ENCODE measurements around the gene PHKA1.
"Not testable (repeated sequence)": the region's sequence is repeated elsewhere in the genome, so short reads cannot be mapped to it uniquely, and the experiment has no call there.

PHKA1 gene

DNA sequence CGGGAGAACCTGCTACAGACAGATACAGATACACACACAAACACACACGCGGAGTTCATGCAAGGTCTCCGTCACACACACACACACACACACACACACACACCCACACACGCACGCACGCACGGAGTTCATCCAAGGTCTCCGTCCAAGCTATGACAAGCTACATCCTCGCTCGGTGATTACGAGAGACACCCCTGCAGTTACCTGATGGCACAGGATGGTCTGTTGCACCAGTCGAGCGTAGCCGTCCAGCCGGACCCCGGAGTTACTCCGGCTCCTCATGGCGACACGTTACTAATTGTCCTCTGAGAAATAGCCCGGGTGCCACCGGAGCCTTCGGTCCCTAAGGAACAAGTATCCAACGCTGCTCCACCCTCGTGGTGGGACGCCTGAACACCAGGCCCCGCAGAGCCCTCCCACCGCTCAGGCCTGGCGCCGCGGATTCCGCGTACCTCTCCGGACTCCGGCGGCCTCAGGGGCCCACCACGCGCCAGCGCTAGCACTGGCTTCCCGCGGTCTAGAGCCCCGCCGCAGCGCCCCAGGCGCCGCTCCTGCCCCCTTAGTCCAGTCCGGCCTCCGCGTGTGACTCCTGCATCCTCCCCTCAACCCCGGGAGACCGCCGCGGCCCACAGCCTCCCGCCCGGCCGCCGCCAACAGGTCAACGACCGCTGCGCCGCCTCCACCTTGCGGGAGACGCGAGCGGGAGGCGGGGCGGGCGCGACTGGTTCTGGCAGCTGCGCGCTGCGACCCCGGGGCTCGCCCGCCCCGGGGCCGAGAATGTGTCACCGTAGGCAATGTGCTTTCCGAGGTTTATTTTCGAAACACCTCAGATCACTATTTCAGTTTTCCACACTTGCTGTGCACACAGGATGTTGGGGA lies at the start of gene PHKA1:
Gene PHKA1, minus strand, starts transcription at position 708 of the 879 bp plus-strand sequence. Its CDS starts 426 bp downstream, at position 282.
- DNase-seq, result peak; percentile 16 to 84 (median 74)

DNA sequence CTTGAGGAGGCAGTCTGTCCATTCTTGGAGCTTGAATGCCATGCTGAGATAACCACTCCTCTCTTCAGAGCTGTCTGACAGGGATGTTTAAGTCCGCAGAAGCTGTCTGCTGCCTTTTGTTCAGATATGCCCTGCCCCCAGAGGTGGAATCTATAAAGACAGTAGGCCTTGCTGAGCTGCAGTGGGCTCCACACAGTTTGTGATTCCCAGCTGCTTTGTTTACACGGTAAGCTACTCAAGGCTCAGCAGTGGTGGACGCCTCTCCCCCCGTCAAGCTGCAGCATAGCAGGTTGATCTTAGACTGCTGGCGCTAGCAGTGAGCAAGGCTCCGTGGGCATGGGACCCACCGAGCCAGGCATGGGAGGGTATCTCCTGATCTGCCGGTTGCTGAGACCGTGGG lies 46.3 kb upstream of the PHKA1 start:
- DNase-seq, result not testable (repeated sequence)

DNA sequence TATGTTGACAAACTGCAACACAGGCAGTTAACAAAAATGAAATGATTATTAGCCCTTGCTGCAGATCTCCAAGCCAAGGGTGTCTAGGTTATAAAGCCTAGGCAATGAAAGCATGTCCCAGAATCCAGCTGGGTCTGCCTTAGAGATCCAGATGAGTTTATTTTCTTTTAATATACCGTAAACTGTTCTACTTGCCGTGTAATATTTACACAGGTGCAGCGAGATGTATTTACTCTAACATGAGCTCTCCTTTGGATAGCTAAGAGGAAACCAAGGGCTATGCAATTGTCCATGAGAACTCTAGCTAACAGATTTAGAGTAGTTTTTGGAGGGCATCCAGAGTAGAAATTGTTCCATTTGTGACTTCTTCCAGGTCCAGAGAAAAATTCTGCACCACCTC lies 34.4 kb upstream of the PHKA1 start:
- not testable (repeated sequence) for DNase-seq

DNA sequence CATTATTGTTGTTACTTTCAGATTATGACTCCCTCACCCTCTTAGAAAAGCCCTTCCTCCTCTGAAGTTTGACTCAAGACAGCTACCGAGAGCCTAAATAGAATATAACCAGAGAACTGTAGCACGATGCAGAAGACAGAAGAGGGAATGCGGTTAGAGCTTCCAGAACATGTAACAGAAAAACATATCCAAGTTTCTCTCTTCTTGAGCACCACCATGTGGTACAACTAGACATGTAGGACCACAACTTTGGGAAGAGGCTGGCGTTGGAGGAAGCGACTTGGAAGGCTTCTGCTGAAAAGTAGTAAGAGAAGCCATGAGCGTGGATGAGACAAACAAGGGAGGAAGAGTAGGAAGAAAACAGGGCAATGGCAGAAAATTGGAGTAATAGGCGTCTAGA lies 31.4 kb upstream of the PHKA1 start:
- DNase-seq, result not testable (repeated sequence)

DNA sequence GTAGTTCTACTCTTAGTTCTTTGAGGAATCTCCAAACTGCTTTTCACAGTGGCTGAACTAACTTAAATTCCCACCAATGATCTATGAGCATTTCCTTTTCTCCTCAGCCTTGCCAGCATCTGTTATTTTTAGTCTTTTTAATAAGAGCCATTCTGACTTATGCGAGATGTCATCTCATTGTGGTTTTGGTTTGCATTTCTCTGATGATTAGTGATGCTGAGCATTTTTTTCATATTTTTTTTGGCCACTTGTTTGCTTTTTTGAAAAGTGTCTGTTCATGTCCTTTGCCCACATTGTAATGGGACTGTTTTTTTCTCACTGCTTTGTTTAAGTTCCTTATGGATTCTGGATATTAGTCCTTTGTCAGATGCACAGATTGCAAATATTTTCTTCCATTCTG lies 21.5 kb upstream of the PHKA1 start:
- no peak for DNase-seq

DNA sequence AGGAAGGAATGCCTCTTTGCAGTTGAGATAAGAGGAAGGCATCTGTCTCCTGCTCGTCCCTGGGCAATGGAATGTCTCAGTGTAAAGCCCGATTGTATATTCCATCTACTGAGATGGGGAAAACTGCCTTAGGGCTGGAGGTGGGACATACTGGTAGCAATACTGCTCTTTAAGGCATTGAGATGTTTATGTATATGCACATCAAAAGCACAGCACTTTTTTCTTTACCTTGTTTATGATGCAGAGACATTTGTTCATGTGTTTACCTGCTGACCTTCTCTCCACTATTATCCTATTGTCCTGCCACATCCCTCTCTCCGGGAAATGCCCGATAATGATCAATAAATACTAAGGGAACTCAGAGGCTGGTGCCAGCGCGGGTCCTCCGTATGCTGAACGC lies 19.5 kb upstream of the PHKA1 start:
- not testable (repeated sequence) for DNase-seq

DNA sequence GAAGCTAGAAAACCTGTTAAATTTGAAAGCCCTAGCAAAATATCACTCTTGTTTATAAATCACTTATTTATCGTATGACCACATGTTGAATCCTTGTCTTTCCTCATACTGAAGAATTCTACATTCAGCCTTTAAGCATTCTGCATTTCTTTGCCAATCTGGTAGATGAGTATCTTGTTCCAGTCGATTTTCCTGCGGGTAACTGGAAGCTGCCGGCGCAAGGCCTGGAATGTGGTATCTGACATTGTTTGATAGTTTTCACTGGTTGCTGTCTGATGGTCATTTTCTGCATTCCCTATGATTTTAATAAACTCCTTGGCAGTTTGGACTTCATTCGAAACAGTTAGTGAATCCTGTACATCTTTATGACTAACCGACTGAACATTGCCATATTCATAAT lies 13.7 kb upstream of the PHKA1 start:
- no peak for DNase-seq

DNA sequence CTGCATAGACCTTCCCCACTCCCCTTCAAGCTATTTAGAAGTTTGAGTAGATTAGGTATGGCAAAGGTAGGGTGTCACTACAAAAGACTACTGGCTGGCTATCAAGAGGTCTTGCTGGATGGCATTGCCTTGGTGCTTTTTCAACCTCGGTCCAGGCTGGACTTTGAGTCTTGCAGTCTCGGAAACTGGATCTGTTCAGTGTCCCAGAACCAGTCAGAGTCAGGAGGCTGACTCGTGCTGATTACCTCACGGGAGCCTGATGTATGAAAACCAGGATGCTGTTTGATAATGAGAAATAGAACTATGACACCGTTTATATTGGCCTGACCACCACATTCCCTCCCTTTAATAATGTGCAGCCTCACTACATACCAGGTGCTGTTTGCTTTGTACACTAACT lies 2.7 kb upstream of the PHKA1 start:
- no peak for DNase-seq

DNA sequence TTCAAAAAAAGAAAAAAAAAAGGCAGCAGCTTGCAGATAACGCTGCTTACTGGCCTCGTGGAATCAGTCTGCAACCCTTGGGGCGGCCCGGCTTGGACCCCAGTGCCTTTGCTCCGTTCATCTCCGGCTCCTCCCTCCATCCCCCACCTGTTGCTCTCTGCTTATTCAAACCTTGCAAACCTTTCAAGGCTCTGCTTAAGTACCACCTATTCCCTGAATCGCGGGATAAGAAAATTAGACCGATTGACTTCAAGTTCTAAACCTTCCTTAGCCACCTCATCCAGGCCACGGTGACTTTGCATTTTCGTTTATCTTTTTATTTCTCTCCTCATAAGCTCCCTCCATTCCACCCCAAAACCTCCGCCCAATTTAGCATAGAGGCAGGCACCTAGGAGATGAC lies 1.4 kb upstream of the PHKA1 start:
- DNase-seq, result no peak

DNA sequence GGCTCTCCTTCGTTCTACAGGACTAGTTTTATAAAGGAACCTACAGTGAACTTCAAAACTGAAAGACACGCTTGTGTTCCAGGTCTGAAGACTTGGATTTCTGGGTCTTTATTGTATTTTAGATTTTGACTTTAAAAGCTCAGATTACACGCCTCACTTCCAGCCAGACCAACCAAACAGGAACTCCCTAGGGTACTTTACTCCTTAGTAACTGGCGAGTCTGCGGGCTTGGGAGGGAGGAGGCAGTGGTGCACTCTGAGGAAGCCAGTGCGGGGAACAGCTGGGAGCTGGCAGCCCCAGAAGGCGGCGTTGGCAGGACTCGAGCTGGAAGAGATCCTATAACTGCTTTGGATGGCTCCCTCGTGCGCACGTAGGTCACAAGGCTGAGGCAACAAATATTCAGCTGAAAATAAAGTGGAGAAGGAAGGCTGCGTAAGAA lies 391 bp upstream of the PHKA1 start:
- peak; percentile 39 to 84 (median 72) for DNase-seq

DNA sequence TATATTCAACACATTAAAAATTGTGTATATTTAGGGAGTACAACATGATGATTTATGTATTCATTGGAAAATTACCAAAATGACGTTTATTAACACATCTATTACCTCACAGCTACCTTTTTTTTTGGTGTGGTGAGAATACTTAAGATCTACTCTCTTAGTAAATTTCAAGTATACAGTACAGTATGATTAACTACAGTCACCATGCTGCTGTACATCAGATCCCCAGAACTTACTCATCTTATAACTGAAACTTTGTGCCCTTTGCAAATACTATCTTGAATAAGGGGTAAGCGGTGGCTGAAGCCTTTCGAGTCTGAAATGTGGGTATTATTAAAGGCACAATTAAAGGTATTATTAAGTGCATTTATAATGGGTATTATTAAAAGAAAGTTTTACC lies 976 bp downstream of the PHKA1 start:
- peak in 1 of 3 experiments; percentile 41 for DNase-seq

DNA sequence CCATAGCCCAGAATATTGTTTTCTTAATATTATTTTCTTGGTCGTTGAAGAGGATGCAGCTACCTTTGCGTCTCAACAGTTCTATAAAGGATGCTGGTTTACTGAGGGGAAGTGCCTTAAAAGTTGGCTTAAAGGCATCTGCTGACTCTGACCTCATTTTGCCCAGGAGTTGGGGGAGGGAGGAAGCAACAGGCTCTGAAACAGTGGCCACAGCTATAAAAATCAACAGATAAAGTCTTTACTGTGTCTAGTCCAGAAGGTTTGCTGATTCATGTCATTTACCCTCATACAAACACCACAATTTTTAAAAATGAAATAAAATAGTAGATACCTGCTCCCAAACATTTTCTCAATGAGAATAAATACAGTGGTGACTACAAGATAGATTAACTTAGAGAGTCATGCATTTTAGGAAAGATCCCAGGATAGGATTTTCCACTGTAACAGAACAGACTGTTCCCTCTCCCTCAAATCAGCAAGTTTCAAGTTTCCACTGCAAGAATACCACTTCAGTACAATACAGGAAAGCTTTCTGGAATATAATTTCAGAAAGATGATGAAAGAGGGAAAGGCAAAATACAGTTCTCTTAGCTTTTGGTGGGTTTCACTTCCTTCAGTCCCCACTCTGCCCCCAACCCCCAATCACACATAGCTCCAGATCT lies 1.9 kb downstream of the PHKA1 start:
- no peak for DNase-seq

DNA sequence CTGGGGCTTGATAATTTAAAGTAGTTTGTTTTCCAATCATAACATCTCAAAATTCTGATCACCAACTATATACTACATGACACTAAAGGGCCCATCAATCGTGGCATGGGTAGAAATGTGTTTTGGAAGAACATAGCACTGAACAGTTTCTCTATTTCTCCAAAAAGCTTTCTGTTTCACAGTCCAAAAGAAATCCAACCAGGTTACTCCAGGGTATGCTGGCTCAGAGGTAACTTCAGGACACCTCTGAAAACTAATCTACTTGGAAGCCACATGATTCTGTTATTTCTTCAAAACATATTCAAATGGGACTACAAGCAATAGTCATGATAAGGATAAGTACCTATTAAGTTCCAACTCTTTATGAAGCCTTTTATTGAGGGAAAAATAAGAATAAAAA lies 8.3 kb downstream of the PHKA1 start:
- DNase-seq, result no peak

DNA sequence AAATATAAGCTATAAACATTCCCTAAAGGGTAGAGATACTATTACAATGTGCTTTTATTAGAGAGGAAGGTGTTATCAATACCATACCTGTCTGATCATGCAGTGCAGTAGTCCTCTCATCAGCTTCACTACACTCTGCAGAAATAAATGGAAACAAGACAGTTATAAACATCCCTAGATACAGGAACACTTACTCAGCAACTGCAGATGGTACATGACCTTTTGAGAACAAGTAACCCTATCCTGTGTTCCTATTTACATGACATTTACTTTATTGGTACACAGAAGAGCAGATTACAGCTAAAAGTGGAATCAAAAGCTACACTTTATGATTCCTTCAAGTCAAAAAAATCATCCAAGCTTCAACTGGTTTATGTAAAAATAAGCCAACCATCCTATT lies 9.0 kb downstream of the PHKA1 start:
- no peak for DNase-seq

DNA sequence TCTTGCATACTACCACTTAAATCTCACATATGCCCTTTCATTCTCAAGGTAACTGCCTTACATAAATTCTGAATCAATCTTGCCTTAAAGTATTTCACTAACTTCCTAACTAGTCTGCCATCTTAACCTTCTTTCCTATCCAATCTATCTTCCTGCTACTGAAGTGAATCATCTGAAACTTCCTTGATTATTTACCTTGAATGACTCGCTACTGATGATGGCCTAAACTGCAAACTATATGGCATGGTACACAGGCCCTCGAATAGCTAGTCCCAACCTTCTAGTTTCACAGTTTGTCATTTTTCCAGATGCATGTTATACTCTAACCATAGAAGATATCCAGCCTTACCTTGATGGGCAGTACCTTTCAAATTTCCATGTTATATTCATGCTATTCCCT lies 19.9 kb downstream of the PHKA1 start:
- DNase-seq, result no peak

DNA sequence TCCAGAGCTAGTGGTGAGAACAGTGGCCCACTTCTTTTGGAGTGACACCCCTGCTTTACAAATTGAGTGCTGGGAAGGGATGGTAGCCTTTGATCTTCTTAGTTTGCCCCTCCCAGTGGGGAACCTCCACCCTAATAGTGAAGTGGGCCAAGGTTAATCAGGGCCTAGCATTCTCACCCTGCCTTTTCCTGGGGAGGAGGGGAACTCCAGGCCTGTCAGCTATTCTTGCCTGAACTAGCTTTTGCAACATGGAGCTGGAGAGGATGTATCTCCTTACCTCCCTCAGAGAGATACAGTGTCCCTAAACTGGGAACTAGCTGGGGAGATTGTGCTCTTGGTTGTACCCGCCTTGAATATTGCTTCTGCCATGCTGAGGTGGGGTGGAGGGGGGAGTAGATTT lies 20.6 kb downstream of the PHKA1 start:
- no peak for DNase-seq

DNA sequence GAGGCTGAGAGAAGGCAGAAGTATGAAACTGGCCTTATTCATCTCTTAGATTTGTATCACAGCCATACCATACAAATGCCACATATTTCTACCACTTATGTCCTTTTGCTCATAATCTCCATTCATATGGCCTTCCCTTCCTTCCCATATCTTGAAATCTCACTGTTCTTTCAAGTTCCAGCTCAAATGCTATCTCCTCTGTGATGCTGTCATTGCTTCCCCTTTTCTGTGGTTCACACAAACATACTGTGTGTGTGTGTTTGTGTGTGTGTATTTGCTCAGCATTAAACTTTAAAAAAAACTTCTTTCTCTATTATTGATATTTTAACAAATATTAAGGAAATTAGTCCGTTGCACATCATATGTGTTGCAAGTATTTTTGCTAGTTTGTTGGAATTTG lies 26.7 kb downstream of the PHKA1 start:
- no peak for DNase-seq

DNA sequence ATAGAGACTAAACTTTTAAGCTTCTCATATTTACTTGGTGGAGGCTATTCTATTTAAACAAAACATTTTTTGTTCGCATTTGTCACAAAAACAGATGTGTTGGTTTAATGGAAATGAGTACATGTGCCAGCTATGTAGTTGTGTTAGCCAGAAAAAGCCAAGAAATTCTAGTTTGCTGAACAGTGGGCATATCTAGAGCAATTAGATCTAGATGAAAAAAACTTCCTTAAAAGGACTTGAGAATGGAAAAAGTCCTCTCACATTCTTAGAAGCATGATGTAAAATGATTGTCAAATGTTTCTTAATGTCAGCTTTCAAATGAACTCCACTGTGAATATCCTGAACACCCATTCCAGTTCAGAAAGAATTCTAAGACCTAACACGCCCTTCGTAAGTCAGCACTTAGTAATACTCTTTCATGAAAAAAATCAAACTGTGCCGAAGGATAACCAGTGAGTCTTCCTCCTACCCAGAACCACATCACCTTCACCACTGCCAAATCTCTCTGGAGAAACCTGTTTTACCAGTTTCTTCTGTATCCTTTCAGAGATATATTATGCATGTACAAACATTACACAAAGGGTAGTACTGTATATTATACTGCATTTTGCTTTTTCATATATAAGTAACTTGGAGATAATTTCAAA lies 28.2 kb downstream of the PHKA1 start:
- peak in 2 of 3 experiments; percentile 3 to 55 for DNase-seq

DNA sequence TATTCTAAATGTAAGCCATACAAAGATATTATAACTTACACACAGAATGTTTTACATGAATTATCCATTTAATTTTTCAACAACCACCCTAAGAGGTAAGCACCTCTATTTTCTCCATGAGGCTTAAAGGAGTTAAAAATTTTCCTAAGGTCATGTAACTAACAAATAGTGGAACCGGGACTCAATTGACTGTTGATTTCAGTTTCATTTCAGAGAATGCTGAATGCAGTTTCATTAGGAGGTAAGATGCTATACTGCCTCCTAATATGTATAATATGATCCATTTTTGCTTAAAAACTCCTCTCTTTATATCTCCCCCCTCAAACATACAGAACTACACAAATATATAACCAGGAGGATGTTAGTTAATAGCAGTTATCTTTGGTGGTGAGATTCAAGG lies 29.1 kb downstream of the PHKA1 start:
- no peak for DNase-seq

DNA sequence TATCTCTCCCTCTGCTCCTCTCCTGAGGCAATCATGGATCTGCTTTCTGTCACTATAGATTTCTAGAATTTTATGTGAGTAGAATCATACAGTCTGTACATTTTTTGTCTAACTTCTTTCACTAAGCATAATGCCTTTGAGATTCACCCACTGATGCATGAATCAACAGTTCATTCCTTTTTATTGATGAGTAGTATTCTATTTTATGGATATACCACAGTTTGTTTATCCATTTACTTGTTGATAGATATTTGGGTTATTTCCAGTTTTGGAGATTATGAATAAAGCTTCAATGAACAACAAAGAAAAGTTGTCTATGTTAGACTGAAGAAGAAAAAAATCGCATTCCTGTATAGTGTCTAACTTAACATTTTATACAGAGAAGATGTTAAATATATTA lies 30.5 kb downstream of the PHKA1 start:
- DNase-seq, result no peak

DNA sequence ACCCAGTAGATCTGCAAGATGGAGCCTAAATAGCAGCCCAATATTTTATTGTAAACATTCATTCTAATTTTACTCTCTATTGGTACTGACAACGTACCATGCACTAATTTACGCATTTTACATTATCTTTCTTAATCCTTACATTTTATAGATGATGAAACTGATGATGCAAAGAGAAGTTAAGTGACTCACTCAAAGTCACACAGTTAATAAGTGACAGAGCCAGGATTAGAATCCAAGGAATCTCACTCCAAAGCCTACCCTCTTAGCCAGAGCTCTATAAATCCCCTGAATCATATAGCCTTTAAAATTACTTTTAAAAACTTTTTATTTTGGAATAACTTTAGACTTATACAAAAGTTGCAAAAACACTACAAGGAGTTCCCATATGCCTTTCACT lies 37.6 kb downstream of the PHKA1 start:
- DNase-seq, result no peak

DNA sequence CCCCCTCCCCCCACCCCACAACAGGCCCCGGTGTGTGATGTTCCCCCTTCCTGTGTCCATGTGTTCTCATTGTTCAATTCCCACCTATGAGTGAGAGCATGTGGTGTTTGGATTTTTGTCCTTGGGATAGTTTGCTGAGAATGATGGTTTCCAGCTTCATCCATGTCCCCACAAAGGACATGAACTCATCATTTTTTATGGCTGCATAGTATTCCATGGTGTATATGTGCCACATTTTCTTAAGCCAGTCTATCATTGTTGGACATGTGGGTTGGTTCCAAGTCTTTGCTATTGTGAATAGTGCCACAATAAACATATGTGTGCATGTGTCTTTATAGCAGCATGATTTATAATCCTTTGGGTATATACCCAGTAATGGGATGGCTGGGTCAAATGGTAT lies 40.2 kb downstream of the PHKA1 start:
- DNase-seq, result not testable (repeated sequence)

DNA sequence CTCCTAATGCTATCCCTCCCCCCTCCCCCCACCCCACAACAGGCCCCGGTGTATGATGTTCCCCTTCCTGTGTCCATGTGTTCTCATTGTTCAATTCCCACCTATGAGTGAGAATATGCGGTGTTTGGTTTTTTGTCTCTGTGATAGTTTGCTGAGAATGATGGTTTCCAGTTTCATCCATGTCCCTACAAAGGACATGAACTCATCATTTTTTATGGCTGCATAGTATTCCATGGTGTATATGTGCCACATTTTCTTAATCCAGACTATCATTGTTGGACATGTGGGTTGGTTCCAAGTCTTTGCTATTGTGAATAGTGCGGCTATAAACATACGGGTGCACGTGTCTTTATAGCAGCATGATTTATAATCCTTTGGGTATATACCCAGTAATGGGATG lies 44.6 kb downstream of the PHKA1 start:
- not testable (repeated sequence) for DNase-seq

DNA sequence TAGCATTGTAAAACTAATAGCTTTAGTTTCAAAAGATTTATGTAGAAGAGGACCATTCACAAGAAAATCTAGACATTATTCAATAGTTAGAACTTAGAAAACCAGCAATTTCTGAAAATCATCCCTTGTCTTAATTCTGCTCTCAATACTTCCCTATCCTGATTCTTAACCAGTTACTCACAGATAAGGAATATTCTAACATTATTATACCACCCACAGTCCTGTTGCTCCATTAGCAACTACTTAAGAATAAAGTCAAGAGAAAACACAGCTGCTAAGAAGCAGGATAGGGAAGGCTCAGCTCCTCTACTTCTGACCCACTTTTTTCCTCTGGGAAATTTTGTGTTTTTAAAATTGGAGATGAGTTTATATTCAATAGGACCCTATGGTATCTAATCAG lies 47.7 kb downstream of the PHKA1 start:
- DNase-seq, result no peak

Measured in NCI-H1417 (cell line).